HepG2 (cell line): ENCODE results near the gene METTL23. TPM values are rescaled to one million over a fixed set of nuclear protein-coding genes. Genes with fewer than 3 reads are reported as not detected.

Experiments
- CBX5 ChIP-seq: sonication (generic); formaldehyde crosslinking; IDR thresholded peaks from 2 replicates; pipeline ENCODE4 v1.4.0; 2020; ENCODE audit warnings: missing genetic modification reagents, borderline replicate concordance
- EP300 ChIP-seq, 3 experiments: sonication (generic) in 1 of 3; formaldehyde crosslinking in 1 of 3; IDR thresholded peaks; 2 replicates each; pipeline versions ENCODE4 v1.5.1 to v1.6.1; 2011 to 2020; ENCODE audit warnings: low read depth in 2 of 3, low read length in 2 of 3, borderline replicate concordance in 1 of 3, improper control_type of control experiment in 1 of 3, mild to moderate bottlenecking in 1 of 3, missing genetic modification reagents in 1 of 3, moderate library complexity in 1 of 3
- IKZF1 ChIP-seq: fragments of 450-650 bp; IDR thresholded peaks from 2 replicates; pipeline ENCODE4 v1.7.1; 2016
- JUN ChIP-seq: sonication (generic); formaldehyde crosslinking; IDR thresholded peaks from 2 replicates; pipeline ENCODE4 v1.4.0; 2020; ENCODE audit warnings: mild to moderate bottlenecking, missing genetic modification reagents
- KLF16 ChIP-seq, 2 experiments: sonication (generic) in 1 of 2; formaldehyde crosslinking in 1 of 2; IDR thresholded peaks; 2 replicates each; pipeline versions ENCODE4 v1.6.1 to v1.8.0; 2016 to 2023; ENCODE audit warnings: missing genetic modification reagents in 2 of 2, missing compliant biosample characterization in 1 of 2
- MXD4 ChIP-seq: IDR thresholded peaks from 2 replicates; pipeline ENCODE4 v1.6.1; 2016; ENCODE audit warnings: mild to moderate bottlenecking, missing biosample characterization, missing genetic modification reagents
- NPAS2 ChIP-seq: sonication (generic); formaldehyde crosslinking; IDR thresholded peaks from 2 replicates; pipeline ENCODE4 v1.8.0; 2022; ENCODE audit warnings: mild to moderate bottlenecking, missing genetic modification reagents, borderline replicate concordance
- NR0B2 ChIP-seq: sonication (generic); formaldehyde crosslinking; IDR thresholded peaks from 2 replicates; pipeline ENCODE4 v1.4.0; 2020; ENCODE audit warnings: mild to moderate bottlenecking, missing genetic modification reagents
- RAD51 ChIP-seq: fragments of 450-650 bp; IDR thresholded peaks from 2 replicates; pipeline ENCODE4 v1.6.1; 2016; ENCODE audit warnings: borderline replicate concordance
- RBFOX2 ChIP-seq: fragments of 200-400 bp; formaldehyde crosslinking; IDR thresholded peaks from 2 replicates; pipeline ENCODE4 v1.6.1; 2017; ENCODE audit warnings: low read depth, mild to moderate bottlenecking, low read length
- RFX1 ChIP-seq: fragments of 450-650 bp; IDR thresholded peaks from 2 replicates; pipeline ENCODE4 v1.6.1; 2017
- RXRA ChIP-seq: sonication (generic); formaldehyde crosslinking; IDR thresholded peaks from 2 replicates; pipeline ENCODE4 v1.5.1; 2020; ENCODE audit warnings: missing genetic modification reagents
- SMARCE1 ChIP-seq: fragments of 450-650 bp; IDR thresholded peaks from 2 replicates; pipeline ENCODE4 v1.6.1; 2017; ENCODE audit warnings: borderline replicate concordance
- TEAD2 ChIP-seq: sonication (generic); formaldehyde crosslinking; IDR thresholded peaks from 2 replicates; pipeline ENCODE4 v1.9.0; 2021; ENCODE audit warnings: missing genetic modification reagents
- TFDP1 ChIP-seq: IDR thresholded peaks from 2 replicates; pipeline ENCODE4 v1.6.1; 2016; ENCODE audit warnings: missing compliant biosample characterization, missing genetic modification reagents, borderline replicate concordance
- ZBTB38 ChIP-seq: sonication (generic); formaldehyde crosslinking; IDR thresholded peaks from 2 replicates; pipeline ENCODE4 v1.5.1; 2020; ENCODE audit warnings: mild to moderate bottlenecking, missing genetic modification reagents
- ZGPAT ChIP-seq: IDR thresholded peaks from 2 replicates; pipeline ENCODE4 v1.6.1; 2016; ENCODE audit warnings: mild to moderate bottlenecking
- ZKSCAN8 ChIP-seq: IDR thresholded peaks from 2 replicates; pipeline ENCODE4 v1.6.1; 2016; ENCODE audit warnings: borderline replicate concordance, missing genetic modification reagents, missing compliant biosample characterization
- ZMYM4 ChIP-seq: sonication (generic); formaldehyde crosslinking; IDR thresholded peaks from 2 replicates; pipeline ENCODE4 v1.8.1; 2023; ENCODE audit warnings: mild to moderate bottlenecking, missing genetic modification reagents
- ZNF205 ChIP-seq: IDR thresholded peaks from 2 replicates; pipeline ENCODE4 v1.6.1; 2018; ENCODE audit warnings: missing biosample characterization, missing genetic modification reagents
- ZNF230 ChIP-seq: sonication (generic); formaldehyde crosslinking; IDR thresholded peaks from 2 replicates; pipeline ENCODE4 v1.4.0; 2020; ENCODE audit warnings: mild to moderate bottlenecking, missing genetic modification reagents
- ZNF264 ChIP-seq: sonication (generic); formaldehyde crosslinking; IDR thresholded peaks from 2 replicates; pipeline ENCODE4 v1.4.0; 2020; ENCODE audit warnings: missing genetic modification reagents
- ZNF292 ChIP-seq: sonication (generic); formaldehyde crosslinking; IDR thresholded peaks from 2 replicates; pipeline ENCODE4 v1.8.1; 2022; ENCODE audit warnings: mild to moderate bottlenecking, low read depth, missing genetic modification reagents, borderline replicate concordance
- ZNF331 ChIP-seq: sonication (generic); formaldehyde crosslinking; IDR thresholded peaks from 2 replicates; pipeline ENCODE4 v1.4.0; 2020; ENCODE audit warnings: missing genetic modification reagents
- ZNF34 ChIP-seq: sonication (generic); formaldehyde crosslinking; IDR thresholded peaks from 2 replicates; pipeline ENCODE4 v1.4.0; 2020; ENCODE audit warnings: mild to moderate bottlenecking, missing genetic modification reagents, borderline replicate concordance
- ZNF556 ChIP-seq: sonication (generic); formaldehyde crosslinking; IDR thresholded peaks from 2 replicates; pipeline ENCODE4 v1.4.0; 2020; ENCODE audit warnings: mild to moderate bottlenecking, missing genetic modification reagents, borderline replicate concordance
- ZNF678 ChIP-seq: sonication (generic); formaldehyde crosslinking; IDR thresholded peaks from 2 replicates; pipeline ENCODE4 v1.4.0; 2020; ENCODE audit warnings: mild to moderate bottlenecking, missing genetic modification reagents
- ZNF740 ChIP-seq: sonication (generic); formaldehyde crosslinking; IDR thresholded peaks from 2 replicates; pipeline ENCODE4 v1.4.0; 2020; ENCODE audit warnings: missing genetic modification reagents
- ZNF776 ChIP-seq: sonication (generic); formaldehyde crosslinking; IDR thresholded peaks from 2 replicates; pipeline ENCODE4 v1.4.0; 2020; ENCODE audit warnings: mild to moderate bottlenecking, missing genetic modification reagents
- ZNF792 ChIP-seq: IDR thresholded peaks from 2 replicates; pipeline ENCODE4 v1.6.1; 2016
- polyA plus RNA-seq, 8 experiments: library from polyadenylated mRNA; depleted of rRNA in 3 of 8; stranded (reverse) in 7 of 8; unstranded in 1 of 8; fragments of >200 nt; fragmentation: Illumina TruSeq in 4 of 8; extraction: Trizol in 4 of 8; gene quantifications; 2 replicates each; pipeline versions ENCODE4 v1.2.1 to v1.2.3, GENCODE V29; 2011 to 2016; ENCODE audit warnings: low read depth in 4 of 8, missing spikeins in 1 of 8, mixed read lengths in 1 of 8; ENCODE audit not compliant: insufficient read depth in 1 of 8
- total RNA-seq, 5 experiments: library from RNA; depleted of rRNA; stranded (reverse); fragments of >200 nt; fragmentation: Illumina TruSeq; extraction: Trizol; gene quantifications; 2 replicates each; pipeline ENCODE4 v1.2.3, GENCODE V29; 2016; ENCODE audit warnings: low read depth in 1 of 5

The METTL23 gene
- total and polyA plus RNA-seq, 2 of the 13 experiments (the other 11 are each of a cell fraction or from before 2014, with no cell fraction given), result 39.9 to 104 TPM

GRCh38 chr17:76737082-76737675, 10.5 kb downstream of the METTL23 start, which contains the start of gene SRSF2 (continued):
- TF ChIP-seq RAD51 (no peak), ZNF556 (CRISPR knock-in tag) (no peak; the same call in 1 of the 2 replicates), ZNF292 (CRISPR knock-in tag) (peak; percentile 13; the same call in 1 of the 2 replicates), TEAD2 (CRISPR knock-in tag) (peak; percentile 59; the same call in 1 of the 2 replicates), ZNF230 (CRISPR knock-in tag) (peak; percentile 98), KLF16 (CRISPR knock-in tag; IDR thresholded peaks at IDR 0.05) (peak; percentile 55 to 99; a peak in 3 of 4 replicates), ZNF678 (peak; percentile 76), RFX1 (no peak), SMARCE1 (no peak), ZNF776 (CRISPR knock-in tag) (peak; percentile 88), ZNF205 (peak; percentile 73), ZGPAT (peak; percentile 97), IKZF1 (no peak), RXRA (peak; percentile 84; the same call in 1 of the 2 replicates), ZBTB38 (CRISPR knock-in tag) (no peak; the same call in 1 of the 2 replicates), JUN (CRISPR knock-in tag) (no peak; the same call in 1 of the 2 replicates), ZNF34 (no peak), NR0B2 (CRISPR knock-in tag) (peak; percentile 85; the same call in 1 of the 2 replicates), MXD4 (CRISPR knock-in tag) (peak; percentile 83), ZNF331 (CRISPR knock-in tag) (peak; percentile 51; the same call in 1 of the 2 replicates), EP300 (IDR thresholded peaks at IDR 0.05; ENCODE audit: low read depth in 2 of 2, low read length in 2 of 2) (peak; percentile 57 to 71; a peak in 3 of 4 replicates), EP300 (CRISPR knock-in tag; IDR thresholded peaks at IDR 0.05; ENCODE audit: borderline replicate concordance) (peak; percentile 52; the same call in 1 of the 2 replicates), ZMYM4 (CRISPR knock-in tag) (peak; percentile 94), ZNF792 (CRISPR knock-in tag) (no peak; the same call in none of the 2 replicates), ZNF740 (CRISPR knock-in tag) (peak; percentile 78), NPAS2 (CRISPR knock-in tag) (no peak), ZNF264 (peak; percentile 90; the same call in 1 of the 2 replicates), TFDP1 (CRISPR knock-in tag) (peak; percentile 98), CBX5 (CRISPR knock-in tag) (peak; percentile 73; the same call in 1 of the 2 replicates), RBFOX2 (peak; percentile 100), ZKSCAN8 (peak; percentile 47; the same call in 1 of the 2 replicates)
